Astrocyte of the cerebellum (primary cell): ENCODE data around the gene DAB2IP.

Source experiments
- DNase-seq: peaks from one replicate; pipeline ENCODE4 v3.0.0-alpha.2; 2011; ENCODE audit warnings: low read depth
- H3K4me3 ChIP-seq: 2 replicates; pipeline ENCODE4 v1.5.1; 2011; ENCODE audit warnings: mild to moderate bottlenecking, low read depth, low read length, moderate library complexity
- in situ Hi-C: cut with HindIII; loops from 2 replicates; pipeline ENCODE4 v1.10.0; 2017; ENCODE audit warnings: low sequenced_read_pairs
- TF ChIP-seq, protein P1 (sequence below): IDR thresholded peaks from 2 replicates; pipeline ENCODE4 v1.5.1; 2012; ENCODE audit warnings: low read length, low read depth, moderate library complexity, mild to moderate bottlenecking; ENCODE audit errors: missing control alignments

DAB2IP gene

GRCh38 chr9:121732886-121733285 lies 81.5 kb downstream of the DAB2IP start:
- no peak overlapping the region for H3K4me3 ChIP-seq
- in situ Hi-C loops: no loop called here
- DNase-seq: no peak
- TF ChIP-seq, protein P1, sequence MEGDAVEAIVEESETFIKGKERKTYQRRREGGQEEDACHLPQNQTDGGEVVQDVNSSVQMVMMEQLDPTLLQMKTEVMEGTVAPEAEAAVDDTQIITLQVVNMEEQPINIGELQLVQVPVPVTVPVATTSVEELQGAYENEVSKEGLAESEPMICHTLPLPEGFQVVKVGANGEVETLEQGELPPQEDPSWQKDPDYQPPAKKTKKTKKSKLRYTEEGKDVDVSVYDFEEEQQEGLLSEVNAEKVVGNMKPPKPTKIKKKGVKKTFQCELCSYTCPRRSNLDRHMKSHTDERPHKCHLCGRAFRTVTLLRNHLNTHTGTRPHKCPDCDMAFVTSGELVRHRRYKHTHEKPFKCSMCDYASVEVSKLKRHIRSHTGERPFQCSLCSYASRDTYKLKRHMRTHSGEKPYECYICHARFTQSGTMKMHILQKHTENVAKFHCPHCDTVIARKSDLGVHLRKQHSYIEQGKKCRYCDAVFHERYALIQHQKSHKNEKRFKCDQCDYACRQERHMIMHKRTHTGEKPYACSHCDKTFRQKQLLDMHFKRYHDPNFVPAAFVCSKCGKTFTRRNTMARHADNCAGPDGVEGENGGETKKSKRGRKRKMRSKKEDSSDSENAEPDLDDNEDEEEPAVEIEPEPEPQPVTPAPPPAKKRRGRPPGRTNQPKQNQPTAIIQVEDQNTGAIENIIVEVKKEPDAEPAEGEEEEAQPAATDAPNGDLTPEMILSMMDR: no peak

DNA sequence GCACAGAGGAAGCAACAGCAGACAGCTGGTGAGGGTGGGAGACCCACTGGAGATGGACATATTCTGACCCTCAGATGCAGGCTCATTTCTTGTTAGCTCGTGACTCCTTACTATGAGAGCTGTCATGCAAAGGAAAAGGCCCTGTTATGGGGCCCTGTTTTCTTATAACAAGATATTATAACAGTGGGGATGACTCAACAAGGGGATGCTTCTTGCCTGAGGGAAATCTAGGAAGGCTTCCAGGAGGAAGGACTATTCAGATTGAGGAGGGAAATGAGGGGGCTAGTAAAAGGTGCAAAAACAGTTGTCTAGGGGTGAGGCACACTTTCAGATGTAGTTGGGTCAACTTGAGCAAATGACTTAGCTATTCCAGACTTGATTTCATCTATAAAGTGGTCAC lies 83.0 kb downstream of the DAB2IP start:
- in situ Hi-C loops: no loop called here

DNA sequence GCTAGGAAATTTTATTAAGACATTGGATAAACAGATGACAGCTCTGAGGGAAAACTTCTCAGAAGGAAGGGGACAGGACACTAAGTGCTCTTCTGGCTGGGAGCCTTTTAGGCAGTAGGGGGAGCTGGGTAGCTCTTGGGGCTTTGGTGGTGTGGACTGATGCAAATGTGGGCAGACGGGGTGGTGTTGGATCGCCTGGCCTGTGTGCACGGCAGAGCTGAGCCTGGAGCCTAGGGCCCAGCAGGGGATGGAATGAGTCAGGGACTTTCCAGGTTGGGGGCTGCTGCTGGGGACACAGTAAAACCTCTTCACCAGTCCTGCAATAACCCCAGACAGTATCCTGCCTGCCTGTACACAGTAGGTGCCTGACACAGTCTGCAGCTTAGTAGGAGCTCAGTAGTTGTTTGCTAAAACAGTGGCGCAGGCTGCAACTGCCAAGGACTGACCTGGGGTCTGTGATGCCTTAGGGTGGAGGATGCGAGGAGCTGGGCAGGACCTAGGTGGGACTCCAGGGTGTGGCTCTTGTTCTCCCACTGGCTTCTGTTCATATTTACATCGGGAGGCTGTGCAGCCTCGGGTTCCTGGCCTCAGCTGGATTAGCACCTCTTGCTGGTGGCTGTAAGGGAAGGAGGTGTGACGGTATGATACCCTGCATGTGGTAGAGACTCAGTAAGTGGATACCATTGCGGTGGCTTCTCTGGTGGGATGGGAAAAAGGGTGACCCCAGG lies 83.8 kb downstream of the DAB2IP start:
- TF ChIP-seq, protein P1: peak; percentile 88
- in situ Hi-C loops: no loop called here
- H3K4me3 ChIP-seq: no peak overlapping the region
- DNase-seq: peak; percentile 73

More for the DNA sequence above, 83.0 kb downstream of the DAB2IP start:
- TF ChIP-seq, protein P1: no peak
- H3K4me3 ChIP-seq: no peak overlapping the region
- no peak for DNase-seq

- DNase-seq: no peak
- in situ Hi-C loops: no loop called here
- H3K4me3 ChIP-seq: peak overlapping the region; percentile 16
- TF ChIP-seq, protein P1: no peak
These were observed 84.6 kb downstream of the DAB2IP start for GRCh38 chr9:121735793-121736770.

- DNase-seq: no peak
- in situ Hi-C loops: no loop called here
- TF ChIP-seq, protein P1: no peak
- H3K4me3 ChIP-seq: no peak overlapping the region
These were observed 85.6 kb downstream of the DAB2IP start for GRCh38 chr9:121736934-121737462.

GRCh38 chr9:121737481-121737931 lies 86.1 kb downstream of the DAB2IP start:
- H3K4me3 ChIP-seq: no peak overlapping the region
- TF ChIP-seq, protein P1: no peak
- no peak for DNase-seq
- in situ Hi-C loops: no loop called here
